GM12891 (cell line): ENCODE measurements around the gene DSC2.
A peak's percentile ranks its signal among the peaks of the same experiment; 100 is the strongest.

Experiments used
- POLR2A ChIP-seq: IDR thresholded peaks from 2 replicates; pipeline ENCODE4 v1.6.1; 2011; ENCODE audit warnings: low read depth, low read length, control low read depth
- POLR2AphosphoS5 ChIP-seq: IDR thresholded peaks from 2 replicates; pipeline ENCODE4 v1.6.1; 2011; ENCODE audit warnings: low read depth, low read length, control low read depth
- SPI1 ChIP-seq: IDR thresholded peaks from 2 replicates; pipeline ENCODE4 v1.6.1; 2011; ENCODE audit warnings: low read depth, low read length, control low read depth
- TAF1 ChIP-seq: IDR thresholded peaks from 2 replicates; pipeline ENCODE4 v1.6.1; 2011; ENCODE audit warnings: low read depth, low read length, control low read depth

GRCh38 chr18:31112804-31113203 is 10.6 kb upstream of the DSC2 start:
- TF ChIP-seq POLR2A, result no peak
- TF ChIP-seq POLR2AphosphoS5, result no peak
- no peak for TF ChIP-seq TAF1
- TF ChIP-seq SPI1, result peak; percentile 56
